DLD1 (cell line): ENCODE results near the gene HSF2.

Experiments
- in situ Hi-C: cut with HindIII; loops from 2 replicates; pipeline ENCODE4 v1.10.0; 2017; ENCODE audit warnings: low sequenced_read_pairs

The HSF2 gene

DNA sequence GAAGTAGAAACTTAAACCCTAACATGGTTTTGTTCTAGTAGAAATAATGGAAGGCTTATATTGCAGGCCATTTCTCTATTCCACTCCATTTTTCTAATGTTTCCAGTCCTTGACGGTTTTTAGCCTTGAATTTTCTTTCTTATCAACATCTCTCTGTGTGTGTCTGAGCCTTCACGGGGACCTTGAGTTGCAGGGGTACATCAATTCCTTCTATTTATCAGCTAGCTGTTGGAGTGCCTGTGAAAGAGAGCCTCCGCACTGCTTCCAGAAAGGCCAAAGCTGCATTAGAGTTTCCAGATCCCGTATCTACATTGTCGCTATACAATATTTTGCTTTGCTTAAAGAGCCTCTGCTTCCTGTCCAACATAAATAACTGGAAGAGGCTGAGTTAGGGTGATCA lies 5.4 kb upstream of the HSF2 start:
- in situ Hi-C loops: no loop called here

DNA sequence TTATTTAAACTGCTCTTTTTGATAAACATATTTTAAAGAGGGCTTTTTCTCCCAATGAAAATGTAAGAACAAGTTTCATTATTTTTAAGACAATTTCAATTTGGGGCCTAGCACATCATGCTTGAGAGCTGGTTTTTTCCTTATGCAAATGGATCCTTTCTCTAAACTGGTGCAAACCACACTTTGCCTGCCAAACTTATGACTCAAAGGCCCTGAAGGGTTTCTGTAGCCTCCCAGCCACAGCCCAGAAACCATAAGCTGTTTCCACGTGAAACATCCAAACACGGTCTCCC lies 451 bp upstream of the HSF2 start:
- in situ Hi-C loops: no loop called here

DNA sequence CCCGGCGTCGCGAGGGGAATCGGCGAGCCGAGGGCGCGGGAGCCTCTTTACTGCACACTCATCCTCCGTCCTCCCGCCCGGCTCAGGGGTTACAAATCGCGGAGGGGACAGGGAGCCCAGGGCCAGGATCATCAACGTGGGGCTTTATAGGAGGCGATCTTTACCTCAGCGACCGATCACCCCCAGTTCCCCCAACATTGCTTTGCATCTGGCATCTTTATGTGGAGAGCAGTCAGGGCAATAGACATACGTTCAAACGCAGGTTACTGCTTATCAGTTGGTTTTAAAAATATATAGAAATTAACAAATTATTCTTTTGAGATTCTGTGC lies 634 bp downstream of the HSF2 start:
- in situ Hi-C loops: no loop called here

DNA sequence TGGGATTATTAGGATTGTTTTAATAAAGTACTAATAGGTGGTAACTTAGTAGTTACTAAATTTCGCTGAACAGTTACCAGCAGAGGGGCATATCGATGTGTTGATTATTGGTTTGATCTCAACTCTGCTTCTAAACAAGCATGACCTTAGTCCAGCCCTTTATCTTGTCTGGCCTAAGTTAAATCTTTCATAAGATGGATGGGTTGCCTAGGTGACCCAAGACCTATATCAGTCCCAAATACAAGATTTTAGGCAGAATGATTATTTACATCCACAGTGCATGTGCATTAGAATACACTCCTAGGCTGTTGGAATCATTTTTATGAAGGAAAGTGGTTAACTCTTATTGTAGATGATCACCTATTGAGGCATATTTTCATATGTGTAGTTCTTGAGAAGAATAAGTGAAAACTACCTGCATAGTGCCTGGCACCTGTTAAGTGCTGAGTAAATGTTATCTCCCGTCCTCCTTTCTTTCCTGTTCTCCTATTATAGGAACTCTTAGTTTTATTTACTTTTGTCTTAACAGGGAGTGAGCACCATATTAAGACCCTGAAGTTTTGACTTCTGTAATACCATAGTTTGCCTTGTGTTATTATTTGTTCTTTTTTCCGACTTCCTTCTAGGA lies 1.1 kb downstream of the HSF2 start:
- in situ Hi-C loops: no loop called here

DNA sequence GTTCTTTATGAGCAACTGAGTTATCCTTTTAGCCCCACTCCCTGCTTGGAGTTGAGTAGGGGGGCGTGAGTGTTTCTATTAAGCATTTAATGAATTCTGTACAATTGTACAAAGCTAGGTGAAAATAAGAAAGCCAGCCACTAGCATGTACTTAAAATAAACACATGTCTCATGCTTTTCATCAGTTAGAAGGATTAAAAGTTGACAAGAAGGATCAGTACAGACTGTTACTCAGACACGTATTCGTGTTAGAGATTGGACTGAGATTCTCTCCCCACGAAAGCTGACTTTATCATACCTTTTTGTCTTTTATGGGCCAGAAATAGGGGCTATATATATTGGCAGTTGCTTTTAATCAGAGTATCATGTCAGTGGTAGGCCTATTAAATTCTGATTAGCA lies 1.7 kb downstream of the HSF2 start:
- in situ Hi-C loops: no loop called here

DNA sequence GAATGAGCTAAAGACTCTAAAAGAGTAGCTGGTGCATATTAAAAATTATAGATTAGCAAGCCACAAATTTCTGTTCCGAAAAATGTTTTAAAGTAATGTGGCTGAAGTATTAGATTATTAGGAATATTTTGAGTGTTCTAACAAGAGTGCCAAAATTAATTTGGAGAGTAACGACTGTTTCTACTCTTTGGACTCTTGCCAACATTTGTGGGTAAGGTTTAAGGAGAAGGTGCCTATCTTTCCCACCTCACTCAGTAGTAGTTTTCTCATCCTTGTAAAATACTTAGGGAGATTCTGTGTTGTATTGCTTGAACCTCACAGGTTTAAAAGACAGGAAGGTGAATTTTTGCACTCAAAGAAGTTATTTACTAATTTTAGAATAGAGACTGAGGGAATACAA lies 5.0 kb downstream of the HSF2 start:
- in situ Hi-C loops: no loop called here

DNA sequence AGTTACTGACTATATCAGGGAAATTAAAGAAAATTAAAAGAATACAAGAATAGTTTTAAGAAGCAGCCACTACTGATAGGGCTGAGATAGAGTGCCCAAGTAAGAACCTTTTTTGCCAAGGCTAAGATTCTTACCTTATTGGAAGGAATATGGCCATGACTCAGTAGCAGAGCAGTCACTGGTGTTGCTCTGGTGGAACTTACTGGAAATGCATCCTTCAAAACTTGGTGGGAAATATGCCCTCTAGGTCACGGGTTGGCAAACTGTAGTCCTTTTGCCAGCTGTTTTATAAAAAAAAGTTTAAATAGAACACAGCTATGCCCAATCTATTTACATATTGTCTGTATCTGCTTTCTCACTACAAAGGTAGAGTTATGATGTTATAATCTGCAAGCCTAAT lies 6.0 kb downstream of the HSF2 start:
- in situ Hi-C loops: no loop called here

DNA sequence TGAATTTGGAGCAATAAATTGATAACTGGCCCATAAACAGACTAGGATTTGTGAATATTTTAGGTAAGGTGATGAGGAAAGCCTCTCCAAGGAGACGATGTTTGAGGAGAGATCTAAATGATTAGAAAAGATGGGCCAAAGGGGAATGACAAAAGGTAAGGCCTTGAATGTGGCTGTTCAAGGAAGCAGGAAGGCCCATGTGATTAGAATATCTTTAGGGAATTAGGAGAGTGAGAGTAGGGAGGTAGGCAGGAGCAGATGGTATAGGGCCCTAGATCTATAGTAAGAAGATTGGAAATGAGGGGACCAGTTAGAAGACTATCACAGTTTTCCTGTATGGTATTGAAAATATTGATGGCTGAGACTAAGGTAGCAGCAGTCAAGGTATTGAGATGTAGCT lies 6.7 kb downstream of the HSF2 start:
- in situ Hi-C loops: no loop called here

DNA sequence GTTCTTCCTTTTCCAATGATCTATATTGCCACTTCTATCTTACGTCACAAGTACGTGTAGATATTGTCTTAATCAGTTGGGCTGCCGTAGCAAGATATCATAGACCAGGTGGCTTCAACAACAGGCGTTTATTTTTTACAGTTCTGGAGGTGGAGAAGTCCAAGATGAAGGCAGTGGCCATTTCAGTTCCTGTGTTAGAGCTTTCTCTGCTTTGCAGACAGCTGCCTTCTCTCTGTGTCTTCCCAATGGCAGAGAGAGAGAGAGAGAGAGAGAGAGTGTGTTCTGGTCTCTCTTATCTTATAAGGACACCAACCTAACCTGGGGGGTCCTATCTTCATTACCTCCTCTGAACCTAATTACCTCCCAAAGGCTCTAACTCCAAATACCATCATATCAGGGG lies 8.3 kb downstream of the HSF2 start:
- in situ Hi-C loops: no loop called here

DNA sequence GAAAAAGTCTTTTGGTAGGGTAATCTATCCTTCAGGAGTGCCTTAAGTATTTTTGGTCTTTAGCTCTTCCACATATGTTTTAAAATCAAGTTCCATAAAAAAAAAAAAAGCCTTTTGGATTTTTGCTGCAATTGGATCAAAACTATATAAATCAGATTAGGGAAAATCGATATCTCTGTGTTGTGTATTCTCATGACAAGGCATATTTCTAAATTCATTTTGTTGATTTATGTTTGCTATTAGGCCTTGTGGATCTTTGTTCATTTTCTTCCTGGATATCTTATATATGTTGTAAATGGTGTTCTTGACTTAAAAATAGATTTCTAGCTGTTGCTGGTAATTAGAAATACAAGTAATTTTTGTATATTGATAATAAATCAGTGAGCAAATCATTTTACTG lies 8.8 kb downstream of the HSF2 start:
- in situ Hi-C loops: no loop called here

DNA sequence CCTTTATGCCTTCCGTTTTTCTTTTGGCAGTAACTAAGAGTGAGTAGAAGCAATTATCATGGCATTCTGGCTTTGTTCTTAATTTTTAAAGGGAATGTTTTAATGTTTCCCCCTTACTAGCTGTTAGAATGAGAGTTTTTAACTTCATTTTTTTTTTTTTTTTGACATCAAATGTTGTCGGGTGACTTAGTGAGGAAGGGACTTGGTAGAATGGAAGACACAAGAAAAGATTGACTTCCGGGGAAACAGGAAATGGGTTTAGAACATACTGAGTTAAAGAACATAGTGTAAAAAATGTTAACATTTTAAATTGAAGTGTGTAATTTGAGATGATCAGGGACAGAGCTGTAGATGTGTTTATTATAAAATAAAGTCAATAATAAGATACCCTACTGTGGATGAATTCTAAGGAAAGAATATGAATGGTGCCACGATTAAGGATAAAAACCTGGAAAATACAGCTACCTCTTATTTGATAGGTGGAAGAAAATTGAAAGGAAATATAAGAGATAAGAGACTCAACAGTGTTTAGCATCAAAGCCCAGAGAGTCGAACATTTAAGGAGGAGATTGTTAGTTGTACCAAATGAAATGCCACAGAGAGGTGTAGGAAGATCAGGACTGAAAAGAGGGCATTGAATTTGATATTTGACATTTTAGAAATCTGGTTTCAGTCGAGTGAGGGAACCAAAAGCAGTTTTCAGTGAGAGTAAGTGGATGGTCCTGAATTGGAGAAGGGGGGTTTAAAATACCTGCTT lies 9.4 kb downstream of the HSF2 start:
- in situ Hi-C loops: no loop called here

DNA sequence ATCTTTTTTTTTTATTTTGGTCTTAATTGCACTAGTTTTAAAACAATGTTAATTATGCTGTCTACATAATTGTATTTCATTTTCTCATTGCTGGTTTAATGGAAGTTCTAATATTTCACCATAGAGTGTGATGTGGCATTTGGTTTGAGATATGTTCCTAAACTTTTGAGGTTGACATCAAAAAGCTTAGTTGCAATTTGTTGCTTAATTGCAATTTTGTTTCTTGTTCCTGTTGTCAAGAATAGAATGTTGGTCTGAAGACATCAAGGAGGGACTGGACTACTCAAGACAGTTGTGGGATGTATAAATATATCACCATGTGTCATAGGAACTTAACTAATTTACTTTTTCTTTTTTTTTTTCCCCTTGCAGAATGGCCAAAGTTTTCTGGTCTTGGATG lies 12.5 kb downstream of the HSF2 start:
- in situ Hi-C loops: no loop called here

DNA sequence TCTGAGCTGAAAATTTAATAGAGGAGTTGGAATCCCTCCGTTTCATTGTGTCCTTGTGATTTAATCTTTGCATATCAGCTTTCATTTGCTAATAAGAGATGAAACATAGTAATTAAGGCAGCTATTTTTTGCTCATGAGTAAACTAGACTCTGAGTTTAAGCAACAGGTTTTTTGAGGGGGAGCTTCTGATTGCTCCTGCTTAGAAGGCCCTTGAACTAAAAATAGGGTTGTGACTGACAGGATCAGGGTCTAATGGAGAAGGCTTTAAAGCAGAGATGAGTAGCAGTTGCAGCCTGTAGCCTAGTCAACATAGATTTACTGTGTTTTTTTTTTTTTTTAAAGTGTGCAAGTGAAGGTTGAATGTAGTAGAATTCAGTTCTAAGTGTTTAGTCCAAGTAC lies 17.4 kb downstream of the HSF2 start:
- in situ Hi-C loops: no loop called here

DNA sequence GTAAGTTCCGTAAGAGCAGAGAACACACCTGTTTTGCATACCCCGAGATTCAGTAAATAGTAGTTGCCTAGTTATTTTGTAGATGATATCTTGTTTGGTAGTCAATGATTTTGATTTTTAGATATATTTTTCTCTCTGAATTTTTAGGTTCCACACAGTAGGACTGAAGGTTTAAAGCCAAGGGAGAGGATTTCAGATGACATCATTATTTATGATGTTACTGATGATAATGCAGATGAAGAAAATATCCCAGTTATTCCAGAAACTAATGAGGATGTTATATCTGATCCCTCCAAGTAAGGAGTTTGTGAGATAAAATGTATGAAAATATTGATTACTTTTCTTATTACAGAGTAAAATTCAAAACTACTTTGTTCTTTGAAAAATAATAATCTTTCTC lies 22.6 kb downstream of the HSF2 start:
- in situ Hi-C loops: no loop called here

DNA sequence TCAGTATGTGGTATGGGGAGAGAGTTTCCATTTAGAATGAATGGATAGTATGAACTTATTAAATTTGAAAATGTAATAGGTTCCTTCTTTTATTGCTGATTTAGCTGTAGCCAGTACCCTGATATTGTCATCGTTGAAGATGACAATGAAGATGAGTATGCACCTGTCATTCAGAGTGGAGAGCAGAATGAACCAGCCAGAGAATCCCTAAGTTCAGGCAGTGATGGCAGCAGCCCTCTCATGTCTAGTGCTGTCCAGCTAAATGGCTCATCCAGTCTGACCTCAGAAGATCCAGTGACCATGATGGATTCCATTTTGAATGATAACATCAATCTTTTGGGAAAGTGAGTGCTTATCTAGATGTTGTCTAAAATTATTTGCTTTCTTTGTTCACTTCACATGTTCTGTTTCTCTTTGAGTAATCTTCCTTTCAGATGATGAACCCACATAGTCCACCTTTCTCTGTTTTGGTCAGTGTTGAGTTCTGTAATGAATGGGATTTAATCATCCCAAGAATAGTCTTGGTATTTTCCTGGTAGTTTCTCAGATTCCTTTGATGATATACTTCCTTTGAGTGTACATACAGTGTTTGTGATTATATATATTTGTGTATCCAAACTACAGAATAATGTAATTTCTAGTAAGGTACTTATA lies 23.3 kb downstream of the HSF2 start:
- in situ Hi-C loops: no loop called here

DNA sequence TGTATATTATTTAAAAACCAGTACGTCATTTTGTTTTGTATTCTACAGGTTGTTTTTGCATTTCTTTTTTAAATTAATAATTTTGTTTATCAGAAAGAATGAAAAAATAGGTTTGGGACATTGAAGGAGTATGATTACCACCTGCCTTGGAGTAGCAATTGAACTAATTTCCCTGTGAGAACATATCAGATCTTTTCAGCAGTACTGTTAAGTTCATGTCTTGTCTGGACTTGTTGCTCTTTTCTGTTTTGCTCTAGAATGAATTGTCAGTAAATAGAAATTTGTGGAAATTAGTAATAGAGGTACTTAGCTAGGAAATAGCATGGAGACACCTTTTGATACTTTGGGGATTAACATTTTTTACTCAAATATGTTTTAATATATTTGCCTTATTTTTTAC lies 24.3 kb downstream of the HSF2 start:
- in situ Hi-C loops: no loop called here

DNA sequence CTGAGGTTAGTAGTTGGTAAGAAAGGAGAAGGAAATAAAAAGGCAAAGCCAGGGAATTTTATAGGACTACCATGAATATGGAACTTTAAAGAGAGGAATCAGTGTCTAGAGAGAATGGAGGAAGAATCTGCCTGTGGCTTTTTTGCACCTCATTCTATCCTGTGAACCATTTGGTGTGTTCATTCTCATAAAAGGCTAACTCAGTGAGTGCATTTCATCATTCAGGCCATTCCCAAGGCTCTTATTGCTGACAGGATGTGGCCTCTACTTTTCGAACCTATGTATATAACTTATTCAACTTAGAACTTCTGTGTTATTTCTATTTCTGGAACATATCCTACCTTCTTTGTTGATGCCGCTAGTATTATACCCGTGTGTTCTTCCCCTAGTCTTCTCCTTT lies 27.1 kb downstream of the HSF2 start:
- in situ Hi-C loops: no loop called here

DNA sequence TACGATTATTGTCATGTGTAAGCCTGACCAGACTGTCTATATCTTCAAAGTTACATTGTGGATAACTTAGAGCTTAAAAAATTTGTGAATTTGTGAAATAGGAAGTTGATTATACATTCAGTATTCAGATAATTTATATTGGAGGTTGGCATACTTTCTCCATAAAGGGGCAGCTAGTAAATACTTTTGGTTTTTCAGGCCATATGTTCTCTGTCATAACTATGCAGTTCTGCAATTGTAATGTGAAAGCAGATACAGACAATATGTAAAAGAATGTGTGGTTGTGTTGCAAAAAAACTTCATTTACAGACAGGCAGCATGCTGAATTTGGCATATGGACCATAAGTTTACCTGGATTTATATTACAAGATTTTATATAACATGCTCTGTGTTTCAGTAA lies 29.3 kb downstream of the HSF2 start:
- in situ Hi-C loops: no loop called here

DNA sequence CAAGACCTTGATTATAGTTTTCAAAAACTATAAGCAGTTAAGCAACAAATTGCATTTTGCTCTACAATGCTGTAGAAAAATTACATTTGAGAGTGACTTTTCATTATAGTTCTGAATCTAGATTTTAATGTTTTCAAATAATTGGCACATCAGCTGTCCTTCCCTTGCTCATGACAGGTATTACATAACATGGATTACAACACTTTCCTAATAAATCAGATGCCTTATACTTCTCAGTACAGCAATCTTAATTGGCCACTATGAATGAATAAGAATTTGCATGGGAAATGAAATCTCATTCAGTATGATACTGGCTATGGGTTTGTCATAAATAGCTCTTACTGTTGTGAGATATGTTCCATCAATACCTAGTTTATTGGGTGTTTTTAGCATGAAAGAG lies 29.9 kb downstream of the HSF2 start:
- in situ Hi-C loops: no loop called here

DNA sequence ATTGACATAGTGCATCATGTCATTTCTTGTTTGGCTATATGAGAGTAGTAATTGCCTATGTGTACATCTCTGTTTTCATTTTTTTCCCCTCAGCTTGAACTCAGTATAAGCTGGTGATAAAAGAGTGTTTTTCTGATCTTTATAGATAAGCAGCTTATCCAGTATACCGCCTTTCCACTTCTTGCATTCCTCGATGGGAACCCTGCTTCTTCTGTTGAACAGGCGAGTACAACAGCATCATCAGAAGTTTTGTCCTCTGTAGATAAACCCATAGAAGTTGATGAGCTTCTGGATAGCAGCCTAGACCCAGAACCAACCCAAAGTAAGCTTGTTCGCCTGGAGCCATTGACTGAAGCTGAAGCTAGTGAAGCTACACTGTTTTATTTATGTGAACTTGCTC lies 32.3 kb downstream of the HSF2 start:
- in situ Hi-C loops: no loop called here

DNA sequence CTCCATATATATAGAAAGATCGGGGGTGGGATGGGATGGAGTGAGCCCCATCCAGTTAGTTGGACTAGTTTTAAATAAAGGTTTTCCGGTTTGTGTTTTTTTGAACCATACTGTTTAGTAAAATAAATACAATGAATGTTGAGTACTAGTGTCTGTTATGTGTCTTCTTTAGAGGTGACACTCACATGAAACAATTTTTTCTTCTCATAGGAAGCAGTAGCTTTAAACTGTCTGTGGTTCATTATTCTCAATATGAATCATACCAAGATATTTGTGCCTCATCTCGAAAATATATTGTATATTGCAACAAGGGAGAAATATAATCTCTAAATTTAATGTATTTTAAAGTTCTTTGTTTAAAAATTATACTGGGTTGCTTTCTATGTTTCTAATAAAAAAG lies 33.4 kb downstream of the HSF2 start:
- in situ Hi-C loops: no loop called here

DNA sequence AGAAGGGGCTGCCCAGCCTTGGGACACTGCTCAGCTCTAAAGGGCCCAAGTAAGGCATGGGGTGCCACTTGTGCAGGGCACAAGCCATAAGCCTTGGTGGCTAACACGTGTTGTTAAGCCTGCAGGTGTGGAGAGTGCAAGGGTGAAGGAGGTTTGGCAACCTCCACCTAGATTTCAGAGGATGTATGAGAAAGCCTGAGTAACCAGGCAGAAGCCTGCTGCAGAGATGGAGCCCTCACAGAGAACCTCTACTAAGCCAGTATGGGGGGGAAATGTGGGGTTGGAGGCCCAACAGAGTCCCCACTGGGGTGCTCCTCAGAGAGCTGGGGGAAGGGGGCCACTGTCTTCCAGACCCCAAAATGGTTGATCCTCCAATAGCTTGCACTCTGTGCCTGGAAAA lies 39.5 kb downstream of the HSF2 start:
- in situ Hi-C loops: no loop called here

DNA sequence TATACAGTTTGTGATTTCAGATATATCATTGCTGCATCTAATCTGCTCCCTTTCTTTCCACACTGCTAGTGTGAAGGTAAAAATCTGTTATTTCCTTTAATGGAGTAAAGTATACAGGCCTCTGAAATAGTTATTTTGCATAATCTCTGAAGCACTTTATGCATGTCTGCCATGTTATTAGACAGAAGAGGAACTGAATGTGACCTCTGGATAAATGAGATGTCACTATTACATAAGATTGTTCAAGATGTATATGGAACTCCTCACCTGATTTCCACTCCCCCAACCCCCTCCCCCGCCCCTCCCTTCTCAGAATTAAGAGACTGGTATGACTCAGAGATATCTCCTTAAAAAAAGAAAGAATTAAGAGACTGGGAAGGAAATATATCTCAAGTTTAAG lies 45.8 kb downstream of the HSF2 start:
- in situ Hi-C loops: no loop called here
